ENCODE data around the gene IMP4. TPM values are rescaled to one million over a fixed set of nuclear protein-coding genes. Genes with fewer than 3 reads are reported as not detected.

Gene IMP4
- total and polyA plus RNA-seq, 2 of the 13 experiments (the other 11 are each of a cell fraction or from before 2014, with no cell fraction given) = 142 to 158 TPM

GRCh38 chr2:130327703-130328527, 14.8 kb upstream of the IMP4 start (continued):
- no peak for TF ChIP-seq ZNF296 (CRISPR knock-in tag; conservative IDR thresholded peaks at IDR 0.05)
- no peak for TF ChIP-seq ZNF597 (CRISPR knock-in tag; IDR thresholded peaks at IDR 0.05)
- no peak for TF ChIP-seq ZNF430 (CRISPR knock-in tag; IDR thresholded peaks at IDR 0.05)
- TF ChIP-seq MYPOP (CRISPR knock-in tag; IDR thresholded peaks at IDR 0.05) = peak; percentile 65; the same call in 1 of the 2 replicates
- TF ChIP-seq ZHX1 (CRISPR knock-in tag; IDR thresholded peaks at IDR 0.05; ENCODE audit: low read depth) = no peak
- TF ChIP-seq MAZ (IDR thresholded peaks at IDR 0.05; ENCODE audit: borderline replicate concordance, low read depth, low read length) = 0 out of 2 replicates have a peak, but pooled peaks have one; percentile 24
- no peak; the same call in 1 of the 2 replicates for TF ChIP-seq MAZ (CRISPR knock-in tag; IDR thresholded peaks at IDR 0.05; ENCODE audit: low read depth)
- no peak for TF ChIP-seq ETS1 (CRISPR knock-in tag; IDR thresholded peaks at IDR 0.05)
- no peak for TF ChIP-seq ZNF282 (IDR thresholded peaks at IDR 0.05; ENCODE audit: partially characterized antibody)
- TF ChIP-seq ELF4 (CRISPR knock-in tag; IDR thresholded peaks at IDR 0.05; ENCODE audit: borderline replicate concordance) = no peak
- TF ChIP-seq ATAD3A (CRISPR knock-in tag; IDR thresholded peaks at IDR 0.05) = no peak
- TF ChIP-seq ZNF318 (CRISPR knock-in tag; IDR thresholded peaks at IDR 0.05) = no peak
- no peak for TF ChIP-seq ZNF460 (CRISPR knock-in tag; IDR thresholded peaks at IDR 0.05; ENCODE audit: borderline replicate concordance)
